Jurkat, Clone E6-1 (cell line): ENCODE results near the gene PIANP.
A peak's percentile ranks its signal among the peaks of the same experiment; 100 is the strongest.

Source experiments
- DNase-seq: peaks from one replicate; pipeline ENCODE4 v3.0.0-alpha.2; 2011; ENCODE audit warnings: low read depth, low spot score
- H3K4me3 ChIP-seq: 2 replicates; pipeline ENCODE4 v1.5.1; 2011; ENCODE audit warnings: mild to moderate bottlenecking, low read length, control low read depth, moderate library complexity

Gene PIANP

GRCh38 chr12:6688999-6689882 is 11.4 kb downstream of the PIANP start, which contains the start of gene ZNF384:
ZNF384 (minus strand) TSS chr12:6689375; CDS start chr12:6679520, 9,855 bp downstream.
- peak; percentile 99 for DNase-seq
- H3K4me3 ChIP-seq: peak within 1 kb of the TSS; percentile 97

GRCh38 chr12:6688543-6688998 is 12.0 kb downstream of the PIANP start:
- peak overlapping the region; percentile 97 for H3K4me3 ChIP-seq
- DNase-seq: peak; percentile 92

GRCh38 chr12:6685814-6686213 is 14.8 kb downstream of the PIANP start:
- DNase-seq: peak; percentile 54
- H3K4me3 ChIP-seq: no peak overlapping the region

- no peak overlapping the region for H3K4me3 ChIP-seq
- peak; percentile 64 for DNase-seq
Measured at GRCh38 chr12:6684609-6685008, 16.0 kb downstream of the PIANP start.

- H3K4me3 ChIP-seq: no peak overlapping the region
- no peak for DNase-seq
Measured at GRCh38 chr12:6676962-6677361, 23.7 kb downstream of the PIANP start.

GRCh38 chr12:6672143-6672542 is 28.5 kb downstream of the PIANP start:
- no peak for DNase-seq

GRCh38 chr12:6667559-6668210 is 32.9 kb downstream of the PIANP start:
- H3K4me3 ChIP-seq: no peak overlapping the region
- no peak for DNase-seq

More at GRCh38 chr12:6672143-6672542, 28.5 kb downstream of the PIANP start:
- no peak overlapping the region for H3K4me3 ChIP-seq

- no peak overlapping the region for H3K4me3 ChIP-seq
- DNase-seq: no peak
Measured at GRCh38 chr12:6666211-6666610, 34.4 kb downstream of the PIANP start.

GRCh38 chr12:6664902-6665301 is 35.7 kb downstream of the PIANP start:
- H3K4me3 ChIP-seq: no peak overlapping the region
- no peak for DNase-seq

GRCh38 chr12:6662906-6663742 is 37.5 kb downstream of the PIANP start, which contains the start of gene ING4:
ING4 (minus strand) TSS chr12:6663119; CDS start chr12:6663101, 18 bp downstream.
- H3K4me3 ChIP-seq: peak within 1 kb of the TSS; percentile 79
- DNase-seq: peak; percentile 100

- DNase-seq: no peak
- peak overlapping the region; percentile 79 for H3K4me3 ChIP-seq
Measured at GRCh38 chr12:6662602-6662905, 38.1 kb downstream of the PIANP start.

GRCh38 chr12:6653987-6654386 is 46.6 kb downstream of the PIANP start:
- no peak for DNase-seq
- no peak overlapping the region for H3K4me3 ChIP-seq

GRCh38 chr12:6653342-6653741 is 47.3 kb downstream of the PIANP start:
- no peak overlapping the region for H3K4me3 ChIP-seq
- no peak for DNase-seq

- no peak for DNase-seq
- no peak overlapping the region for H3K4me3 ChIP-seq
Measured at GRCh38 chr12:6652391-6652790, 48.2 kb downstream of the PIANP start.

GRCh38 chr12:6650832-6651231 is 49.8 kb downstream of the PIANP start:
- H3K4me3 ChIP-seq: no peak overlapping the region
- no peak for DNase-seq

- no peak for DNase-seq
- no peak within 1 kb of the TSS for H3K4me3 ChIP-seq
Measured at GRCh38 chr12:6647083-6647604, 53.5 kb downstream of the PIANP start, which contains the start of gene ACRBP. ACRBP (minus strand) TSS chr12:6647432; CDS start chr12:6647366, 66 bp downstream.

GRCh38 chr12:6646276-6647082 is 54.1 kb downstream of the PIANP start:
- H3K4me3 ChIP-seq: no peak overlapping the region
- no peak for DNase-seq

- H3K4me3 ChIP-seq: no peak overlapping the region
- DNase-seq: no peak
Measured at GRCh38 chr12:6644903-6645302, 55.7 kb downstream of the PIANP start.
